Right atrium auricular region (tissue), 2 donors: ENCODE measurements around the gene APC2. TPM values are rescaled to one million over a fixed set of nuclear protein-coding genes. Genes with fewer than 3 reads are reported as not detected.
A peak's percentile ranks its signal among the peaks of the same experiment; 100 is the strongest.

Source experiments
- DNase-seq: peaks from one replicate; pipeline ENCODE4 v3.0.0-alpha.2; 2019; ENCODE audit warnings: low spot score
- H3K27ac ChIP-seq, 2 donors: fragments of 200-600 bp; sonication (generic); 1 replicate in 1 of 2; 2 replicates in 1 of 2; pipeline ENCODE4 v1.5.1; 2016 to 2019
- H3K27me3 ChIP-seq, 2 donors: fragments of 200-600 bp; sonication (generic); one replicate each; pipeline versions ENCODE4 v1.5.1 to v1.6.0; 2017 to 2019
- H3K36me3 ChIP-seq: fragments of 200-600 bp; sonication (generic); one replicate; pipeline ENCODE4 v1.5.1; 2016
- H3K4me1 ChIP-seq, 2 donors: fragments of 200-600 bp; sonication (generic); one replicate each; pipeline versions ENCODE4 v1.5.1 to v1.6.0; 2017 to 2019
- H3K4me3 ChIP-seq, 2 donors: fragments of 200-600 bp; sonication (generic); 1 replicate in 1 of 2; 2 replicates in 1 of 2; pipeline ENCODE4 v1.5.1; 2017 to 2019; ENCODE audit warnings: mild to moderate bottlenecking in 1 of 2, moderate library complexity in 1 of 2
- H3K9me3 ChIP-seq, 2 donors: fragments of 200-600 bp; sonication (generic); one replicate each; pipeline ENCODE4 v1.5.1; 2019
- CTCF ChIP-seq, 2 donors: fragments of 200-600 bp; sonication (generic); IDR thresholded peaks; one replicate each; pipeline ENCODE4 v1.5.1; 2019; ENCODE audit warnings: antibody characterized with exemption in 2 of 2
- total RNA-seq, 2 donors: library from RNA; depleted of rRNA; stranded (reverse); fragments of >200 nt; gene quantifications; one replicate each; pipeline ENCODE4 v1.1.0, GENCODE V29; 2016

The APC2 gene
- under 1 TPM; 0.04 to 0.35 TPM for total RNA-seq

- no peak within 1 kb of the TSS for H3K27ac ChIP-seq
- TF ChIP-seq CTCF (IDR thresholded peaks at IDR 0.05) = no peak
- no peaks in the 10 kb centered on the region for H3K36me3 ChIP-seq
- peaks cover 29 to 52% of the 10 kb centered on the region in 2 donors for H3K27me3 ChIP-seq
- peaks cover 0 to 42% of the 10 kb centered on the region in 2 donors for H3K4me1 ChIP-seq
- H3K9me3 ChIP-seq = no peaks in the 10 kb centered on the region
- no peak for DNase-seq
- H3K4me3 ChIP-seq = no peak within 1 kb of the TSS
Measured at GRCh38 chr19:1449467-1450442, at the start of gene APC2. Gene APC2 (plus strand): TSS chr19:1450121. CDS start chr19:1453002, 2,881 bp downstream.

GRCh38 chr19:1400281-1401137, 49.4 kb upstream of the APC2 start:
- no peak for TF ChIP-seq CTCF (IDR thresholded peaks at IDR 0.05)
- Histone ChIP-seq H3K4me3 (peak overlapping the region; percentile 45 to 76), H3K36me3 (no peaks in the 10 kb centered on the region), H3K27ac (peak overlapping the region; percentile 65 to 81), H3K9me3 (no peaks in the 10 kb centered on the region), H3K27me3 (no peaks in the 10 kb centered on the region), H3K4me1 (peaks cover 0 to 47% of the 10 kb centered on the region in 2 donors)
- DNase-seq = no peak

GRCh38 chr19:1401138-1401888, 48.6 kb upstream of the APC2 start, which contains the start of gene GAMT:
Gene GAMT (minus strand): TSS chr19:1401542. CDS start chr19:1401476, 66 bp downstream.
- peaks cover 0 to 39% of the 10 kb centered on the region in 2 donors for H3K4me1 ChIP-seq
- H3K4me3 ChIP-seq = peak within 1 kb of the TSS; percentile 45 to 76
- H3K27me3 ChIP-seq = no peaks in the 10 kb centered on the region
- peak; percentile 65 to 72 for TF ChIP-seq CTCF (IDR thresholded peaks at IDR 0.05)
- H3K27ac ChIP-seq = peak within 1 kb of the TSS; percentile 65 to 81
- H3K36me3 ChIP-seq = no peaks in the 10 kb centered on the region
- no peak for DNase-seq
- H3K9me3 ChIP-seq = no peaks in the 10 kb centered on the region

GRCh38 chr19:1401889-1402217, 48.1 kb upstream of the APC2 start:
- H3K27me3 ChIP-seq = no peaks in the 10 kb centered on the region
- no peaks in the 10 kb centered on the region for H3K9me3 ChIP-seq
- TF ChIP-seq CTCF (IDR thresholded peaks at IDR 0.05) = no peak
- peak overlapping the region in 1 of 2 donors; percentile 81 for H3K27ac ChIP-seq
- no peak for DNase-seq
- no peaks in the 10 kb centered on the region for H3K36me3 ChIP-seq
- H3K4me3 ChIP-seq = peak overlapping the region; percentile 45 to 76
- peaks cover 0 to 38% of the 10 kb centered on the region in 2 donors for H3K4me1 ChIP-seq

- H3K4me3 ChIP-seq = no peak overlapping the region
- peaks cover 0 to 37% of the 10 kb centered on the region in 2 donors for H3K4me1 ChIP-seq
- no peaks in the 10 kb centered on the region for H3K9me3 ChIP-seq
- no peak overlapping the region for H3K27ac ChIP-seq
- DNase-seq = no peak
- H3K36me3 ChIP-seq = no peaks in the 10 kb centered on the region
- no peaks in the 10 kb centered on the region for H3K27me3 ChIP-seq
- TF ChIP-seq CTCF (IDR thresholded peaks at IDR 0.05) = no peak
Measured at GRCh38 chr19:1402411-1403070, 47.4 kb upstream of the APC2 start.
